HCT116 (cell line): Measurements from ENCODE around the gene CDCP2. TPM values are rescaled to one million over a fixed set of nuclear protein-coding genes. Genes with fewer than 3 reads are reported as not detected.

Experiments
- ATAC-seq: fragments of 200-7000 bp; cut with Tn5 transposase; 2 replicates; pipeline ENCODE4 v1.9.1; 2020; ENCODE audit warnings: mild to moderate bottlenecking, moderate library complexity
- BruUV-seq: library from RNA; stranded (reverse); fragments of 400-500 nt; replicated peaks from 2 replicates; lab custom pipeline; 2021; lab: Mats Ljungman, UMichigan
- CTCF ChIA-PET: fragments of 300-600 bp; sonication (Branson Sonifier 250); formaldehyde crosslinking; loops from one replicate; lab custom pipeline; 2021; ENCODE audit warnings: antibody characterized with exemption; lab: Charles Lee
- POLR2A ChIA-PET: fragments of 300-600, 350-600 bp; sonication (Branson Sonifier 250); formaldehyde crosslinking; loops from one replicate; lab custom pipeline; 2021; ENCODE audit warnings: antibody characterized with exemption; lab: Charles Lee
- RAD21 ChIA-PET, 2 experiments: fragments of 300-600 bp; sonication (Branson Sonifier 250); formaldehyde crosslinking; loops; one replicate each; lab custom pipeline; 2023; ENCODE audit warnings: low total read pairs in 2 of 2; ENCODE audit not compliant: uncharacterized antibody in 2 of 2, unreplicated experiment in 2 of 2, low non-redundant PET in 1 of 2; lab: Charles Lee
- DNase-seq: peaks from one replicate; pipeline ENCODE4 v3.0.0-alpha.2; 2010; ENCODE audit warnings: low read depth, low spot score
- H2AFZ ChIP-seq: fragments of 200-600 bp; shearing (Covaris generic), sonication (generic); 2 replicates; pipeline ENCODE4 v1.6.1; 2017; ENCODE audit warnings: low read depth, mixed run types, mixed read lengths, antibody characterized with exemption, low read length; ENCODE audit not compliant: poor library complexity, severe bottlenecking
- H3K27ac ChIP-seq: 2 replicates; pipeline ENCODE4 v1.5.1; 2012; ENCODE audit warnings: low read depth, low read length
- H3K27me3 ChIP-seq: fragments of 200-600 bp; sonication (generic); 2 replicates; pipeline ENCODE4 v1.6.1; 2016; ENCODE audit warnings: mixed run types, low read length, mixed read lengths; ENCODE audit not compliant: insufficient read depth
- H3K36me3 ChIP-seq, 2 experiments: fragments of 200-500 bp in 1 of 2; fragments of 200-600 bp in 1 of 2; sonication (Bioruptor generic) in 1 of 2; sonication (generic) in 1 of 2; 2 replicates each; pipeline versions ENCODE4 v1.5.1 to v1.6.1; 2014 to 2016; ENCODE audit warnings: low read length in 2 of 2, inconsistent platforms in 1 of 2, mixed read lengths in 1 of 2, mixed run types in 1 of 2; ENCODE audit not compliant: insufficient read depth in 2 of 2, control insufficient read depth in 1 of 2
- H3K4me1 ChIP-seq, 2 experiments: fragments of 200-600 bp in 1 of 2; sonication (generic) in 1 of 2; 2 replicates each; pipeline versions ENCODE4 v1.5.1 to v1.6.1; 2012 to 2017; ENCODE audit warnings: low read length in 2 of 2, inconsistent platforms in 1 of 2, mild to moderate bottlenecking in 1 of 2, mixed read lengths in 1 of 2, mixed run types in 1 of 2, moderate library complexity in 1 of 2; ENCODE audit not compliant: insufficient read depth in 2 of 2, control insufficient read depth in 1 of 2
- H3K4me2 ChIP-seq: fragments of 200-600 bp; sonication (generic); 2 replicates; pipeline ENCODE4 v1.6.1; 2017; ENCODE audit warnings: mixed run types, low read length, mixed read lengths
- H3K4me3 ChIP-seq, 2 experiments: fragments of 200-600 bp in 1 of 2; sonication (generic) in 1 of 2; replicated peaks in 1 of 2; 2 replicates each; pipeline ENCODE4 v1.5.1; 2011 to 2016; ENCODE audit warnings: low read length in 2 of 2, control low read depth in 1 of 2, low read depth in 1 of 2, mild to moderate bottlenecking in 1 of 2, mixed read lengths in 1 of 2, mixed run types in 1 of 2
- H3K79me2 ChIP-seq: fragments of 200-600 bp; sonication (generic); 2 replicates; pipeline ENCODE4 v1.6.1; 2017; ENCODE audit warnings: mild to moderate bottlenecking, mixed run types, low read length, moderate library complexity, mixed read lengths; ENCODE audit not compliant: insufficient read depth
- H3K9ac ChIP-seq: fragments of 200-600 bp; sonication (generic); 2 replicates; pipeline ENCODE4 v1.6.1; 2016; ENCODE audit warnings: low read length, mixed read lengths
- H3K9me2 ChIP-seq: fragments of 200-600 bp; sonication (generic), shearing (Covaris generic); 2 replicates; pipeline ENCODE4 v1.6.1; 2017; ENCODE audit warnings: mixed run types, mild to moderate bottlenecking, moderate library complexity; ENCODE audit not compliant: insufficient read depth
- H3K9me3 ChIP-seq, 2 experiments: fragments of 200-500 bp in 1 of 2; fragments of 200-600 bp in 1 of 2; sonication (Bioruptor generic) in 1 of 2; sonication (generic) in 1 of 2; 2 replicates each; pipeline ENCODE4 v1.6.1; 2014 to 2017; ENCODE audit warnings: low read length in 2 of 2, mixed read lengths in 2 of 2, inconsistent platforms in 1 of 2, low read depth in 1 of 2, mild to moderate bottlenecking in 1 of 2, mixed run types in 1 of 2, moderate library complexity in 1 of 2; ENCODE audit not compliant: control insufficient read depth in 1 of 2, insufficient read depth in 1 of 2
- H4K20me1 ChIP-seq: fragments of 200-600 bp; sonication (generic), shearing (Covaris generic); 2 replicates; pipeline ENCODE4 v1.6.1; 2017; ENCODE audit warnings: mixed run types, mild to moderate bottlenecking, moderate library complexity; ENCODE audit not compliant: insufficient read depth
- CBX3 ChIP-seq: IDR thresholded peaks from 2 replicates; pipeline ENCODE4 v1.6.1; 2012; ENCODE audit warnings: low read depth
- EGR1 ChIP-seq: IDR thresholded peaks from 2 replicates; pipeline ENCODE4 v1.6.1; 2012; ENCODE audit warnings: low read depth
- ELF1 ChIP-seq: IDR thresholded peaks from 2 replicates; pipeline ENCODE4 v1.6.1; 2012; ENCODE audit warnings: low read depth, borderline replicate concordance
- EZH2 ChIP-seq: fragments of 200-600 bp; sonication (generic); IDR thresholded peaks from 2 replicates; pipeline ENCODE4 v1.6.1; 2017; ENCODE audit warnings: antibody characterized with exemption, mixed run types
- JUND ChIP-seq: IDR thresholded peaks from 2 replicates; pipeline ENCODE4 v1.6.1; 2012
- POLR2A ChIP-seq: IDR thresholded peaks from 2 replicates; pipeline ENCODE4 v1.7.0; 2011; ENCODE audit warnings: borderline replicate concordance; ENCODE audit not compliant: insufficient read depth, insufficient read length; ENCODE audit errors: extremely low read depth
- POLR2AphosphoS5 ChIP-seq: IDR thresholded peaks from 2 replicates; pipeline ENCODE4 v1.6.1; 2011; ENCODE audit warnings: mild to moderate bottlenecking, low read depth, low read length, moderate library complexity
- RAD21 ChIP-seq: IDR thresholded peaks from 2 replicates; pipeline ENCODE4 v1.6.1; 2012; ENCODE audit warnings: low read depth, mild to moderate bottlenecking
- TCF7L2 ChIP-seq: IDR thresholded peaks from 2 replicates; pipeline ENCODE4 v1.7.0; 2011; ENCODE audit warnings: borderline replicate concordance, inconsistent platforms; ENCODE audit not compliant: insufficient read depth, insufficient read length; ENCODE audit errors: extremely low read depth
- YY1 ChIP-seq: IDR thresholded peaks from 2 replicates; pipeline ENCODE4 v1.6.1; 2011; ENCODE audit warnings: low read length, low read depth, moderate library complexity, mild to moderate bottlenecking; ENCODE audit not compliant: insufficient replicate concordance; ENCODE audit errors: extremely low read depth
- ZFX ChIP-seq: fragments of 450-650 bp; IDR thresholded peaks from 2 replicates; pipeline ENCODE4 v1.6.1; 2017
- ZNF274 ChIP-seq: fragments of 200-500 bp; sonication (Bioruptor generic); IDR thresholded peaks from 2 replicates; pipeline ENCODE4 v1.6.1; 2014; ENCODE audit warnings: mild to moderate bottlenecking, low read depth, low read length, inconsistent platforms
- intact Hi-C: fragments of 100-400 bp; cut with micrococcal nuclease; formaldehyde crosslinking; loops from 2 replicates; pipeline ENCODE4 v1.10.0; 2022
- total RNA-seq: library from RNA; stranded (reverse); gene quantifications from one replicate; pipeline ENCODE4 v1.2.1, GENCODE V29; 2021; ENCODE audit not compliant: unreplicated experiment
- TF ChIP-seq, protein P1 (sequence below), 3 experiments: fragments of 200-600 bp in 1 of 3; sonication (generic) in 1 of 3; IDR thresholded peaks in 2 of 3; conservative IDR thresholded peaks in 1 of 3; 2 replicates each; pipeline ENCODE4 v1.5.1; 2012 to 2017; ENCODE audit warnings: low read depth in 2 of 3, low read length in 2 of 3, antibody characterized with exemption in 1 of 3, borderline replicate concordance in 1 of 3, control low read depth in 1 of 3, mild to moderate bottlenecking in 1 of 3, mixed read lengths in 1 of 3, mixed run types in 1 of 3, moderate library complexity in 1 of 3; ENCODE audit not compliant: insufficient read depth in 1 of 3
- TF ChIP-seq, protein P2 (sequence below): IDR thresholded peaks from 2 replicates; pipeline ENCODE4 v1.6.1; 2012

Gene CDCP2
- total RNA-seq, 1 experiment from 2014 or later = 0.22 TPM

DNA sequence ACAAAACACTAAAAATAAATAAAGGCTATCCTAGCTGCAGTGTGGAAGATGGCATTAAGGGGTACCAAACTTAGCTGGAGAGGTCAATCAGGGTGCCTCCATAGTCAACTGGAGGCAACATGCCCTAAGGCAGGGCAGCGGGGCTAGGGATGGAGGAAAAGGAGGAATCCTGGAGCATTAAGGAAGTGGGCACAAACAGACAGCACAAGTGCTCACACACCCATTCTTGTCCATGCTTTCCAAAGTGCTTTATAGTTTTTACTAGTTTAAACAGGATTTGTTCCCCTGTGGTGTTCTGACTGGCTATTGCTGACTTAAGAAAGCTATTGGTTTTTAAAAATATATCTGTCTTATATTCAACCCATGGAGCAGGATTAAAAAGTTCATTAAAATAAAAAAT, 66.0 kb downstream of the CDCP2 start:
- ChIA-PET CTCF (no interaction called here), RAD21 (no interaction called here), POLR2A (no interaction called here)
- H3K27ac ChIP-seq = no peak overlapping the region
- DNase-seq = no peak
- H3K4me1 ChIP-seq = peaks cover 0 to 2% of the 10 kb centered on the region in 2 experiments; a peak in 2 of 4 replicates
- intact Hi-C loops = no loop called here
- H4K20me1 ChIP-seq = no peaks in the 10 kb centered on the region
- no TSS peak for BruUV-seq
- no peak overlapping the region for H3K9ac ChIP-seq
- no peak overlapping the region for H3K4me3 ChIP-seq
- no peaks in the 10 kb centered on the region for H3K9me3 ChIP-seq
- no peaks in the 10 kb centered on the region for H3K27me3 ChIP-seq
- H2AFZ ChIP-seq = no peak overlapping the region
- no peaks in the 10 kb centered on the region for H3K36me3 ChIP-seq
- H3K79me2 ChIP-seq = no peaks in the 10 kb centered on the region
- H3K4me2 ChIP-seq = no peak overlapping the region
- ATAC-seq = no peak
- no peaks in the 10 kb centered on the region for H3K9me2 ChIP-seq
- no peak for TF ChIP-seq RAD21
- no peak for TF ChIP-seq CBX3
- no peak for TF ChIP-seq EGR1
- no peak for TF ChIP-seq POLR2AphosphoS5
- no peak for TF ChIP-seq ZNF274
- TF ChIP-seq POLR2A = no peak
- no peak for TF ChIP-seq JUND
- TF ChIP-seq ELF1 = no peak
- TF ChIP-seq, protein P1, sequence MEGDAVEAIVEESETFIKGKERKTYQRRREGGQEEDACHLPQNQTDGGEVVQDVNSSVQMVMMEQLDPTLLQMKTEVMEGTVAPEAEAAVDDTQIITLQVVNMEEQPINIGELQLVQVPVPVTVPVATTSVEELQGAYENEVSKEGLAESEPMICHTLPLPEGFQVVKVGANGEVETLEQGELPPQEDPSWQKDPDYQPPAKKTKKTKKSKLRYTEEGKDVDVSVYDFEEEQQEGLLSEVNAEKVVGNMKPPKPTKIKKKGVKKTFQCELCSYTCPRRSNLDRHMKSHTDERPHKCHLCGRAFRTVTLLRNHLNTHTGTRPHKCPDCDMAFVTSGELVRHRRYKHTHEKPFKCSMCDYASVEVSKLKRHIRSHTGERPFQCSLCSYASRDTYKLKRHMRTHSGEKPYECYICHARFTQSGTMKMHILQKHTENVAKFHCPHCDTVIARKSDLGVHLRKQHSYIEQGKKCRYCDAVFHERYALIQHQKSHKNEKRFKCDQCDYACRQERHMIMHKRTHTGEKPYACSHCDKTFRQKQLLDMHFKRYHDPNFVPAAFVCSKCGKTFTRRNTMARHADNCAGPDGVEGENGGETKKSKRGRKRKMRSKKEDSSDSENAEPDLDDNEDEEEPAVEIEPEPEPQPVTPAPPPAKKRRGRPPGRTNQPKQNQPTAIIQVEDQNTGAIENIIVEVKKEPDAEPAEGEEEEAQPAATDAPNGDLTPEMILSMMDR (IDR thresholded peaks at IDR 0.05 in 2 of 3, conservative IDR thresholded peaks at IDR 0.05 in 1 of 3; ENCODE audit: borderline replicate concordance in 1 of 3, insufficient read depth in 1 of 3, low read depth in 2 of 3, low read length in 2 of 3) = no peak
- TF ChIP-seq ZFX = no peak
- TF ChIP-seq, protein P2, sequence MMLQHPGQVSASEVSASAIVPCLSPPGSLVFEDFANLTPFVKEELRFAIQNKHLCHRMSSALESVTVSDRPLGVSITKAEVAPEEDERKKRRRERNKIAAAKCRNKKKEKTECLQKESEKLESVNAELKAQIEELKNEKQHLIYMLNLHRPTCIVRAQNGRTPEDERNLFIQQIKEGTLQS = no peak
- no peak for TF ChIP-seq EZH2
- no peak for TF ChIP-seq YY1
- TF ChIP-seq TCF7L2 = no peak
